ENCODE results near the gene PLEKHO2. TPM values are rescaled to one million over a fixed set of nuclear protein-coding genes. Genes with fewer than 3 reads are reported as not detected.

PLEKHO2 gene
- total RNA-seq, 1 experiment from 2014 or later, result 2.0 TPM

- POLR2A ChIA-PET, result no interaction called here
- no peak overlapping the region for H3K4me3 Mint-ChIP-seq (ENCODE audit: unreplicated experiment)
- H3K36me3 Mint-ChIP-seq (ENCODE audit: insufficient read depth, unreplicated experiment), result no peaks in the 10 kb centered on the region
- no peak for TF ChIP-seq CTCF (IDR thresholded peaks at IDR 0.05; ENCODE audit: unreplicated experiment)
- CTCF ChIA-PET, result interaction anchor here (2.1 to 17.5 kb wide), 2 partner anchors 10 to 71 kb away, joined by 11 to 233 read pairs; no protein-coding TSS in a partner anchor
- no peaks in the 10 kb centered on the region for H3K9me3 Mint-ChIP-seq (ENCODE audit: unreplicated experiment)
- no peaks in the 10 kb centered on the region for H3K27me3 Mint-ChIP-seq (ENCODE audit: insufficient read depth, unreplicated experiment)
- H3K4me1 Mint-ChIP-seq (ENCODE audit: insufficient read depth, unreplicated experiment), result no peaks in the 10 kb centered on the region
- intact Hi-C loops (cut with micrococcal nuclease), result no loop called here
- BruUV-seq (replicated peaks), result no TSS peak
- H3K27ac Mint-ChIP-seq (ENCODE audit: low read depth, unreplicated experiment), result no peak overlapping the region
- no peak for DNase-seq (ENCODE audit: unreplicated experiment)
Measured at GRCh38 chr15:64800476-64800875, 41.2 kb upstream of the PLEKHO2 start.

- no peaks in the 10 kb centered on the region for H3K4me1 Mint-ChIP-seq (ENCODE audit: insufficient read depth, unreplicated experiment)
- no peaks in the 10 kb centered on the region for H3K9me3 Mint-ChIP-seq (ENCODE audit: unreplicated experiment)
- DNase-seq (ENCODE audit: unreplicated experiment), result no peak
- no TSS peak for BruUV-seq (replicated peaks)
- TF ChIP-seq CTCF (IDR thresholded peaks at IDR 0.05; ENCODE audit: unreplicated experiment), result no peak
- H3K27ac Mint-ChIP-seq (ENCODE audit: low read depth, unreplicated experiment), result no peak overlapping the region
- no peak overlapping the region for H3K4me3 Mint-ChIP-seq (ENCODE audit: unreplicated experiment)
- H3K36me3 Mint-ChIP-seq (ENCODE audit: insufficient read depth, unreplicated experiment), result no peaks in the 10 kb centered on the region
- no peaks in the 10 kb centered on the region for H3K27me3 Mint-ChIP-seq (ENCODE audit: insufficient read depth, unreplicated experiment)
- ChIA-PET CTCF (interaction anchor here (0.8 to 17.5 kb wide), 3 partner anchors 11 to 74 kb away, joined by 3 to 233 read pairs (median 4); no protein-coding TSS in a partner anchor), POLR2A (no interaction called here)
- intact Hi-C loops (cut with micrococcal nuclease), result no loop called here
Measured at GRCh38 chr15:64803526-64803925, 38.2 kb upstream of the PLEKHO2 start.

- intact Hi-C loops (cut with micrococcal nuclease), result no loop called here
- H3K36me3 Mint-ChIP-seq (ENCODE audit: insufficient read depth, unreplicated experiment), result no peaks in the 10 kb centered on the region
- DNase-seq (ENCODE audit: unreplicated experiment), result no peak
- ChIA-PET POLR2A (no interaction called here), CTCF (interaction anchor here (0.8 to 17.5 kb wide), 4 partner anchors 12 to 75 kb away, joined by 3 to 233 read pairs (median 4); no protein-coding TSS in a partner anchor)
- no peaks in the 10 kb centered on the region for H3K9me3 Mint-ChIP-seq (ENCODE audit: unreplicated experiment)
- H3K4me3 Mint-ChIP-seq (ENCODE audit: unreplicated experiment), result no peak overlapping the region
- H3K27me3 Mint-ChIP-seq (ENCODE audit: insufficient read depth, unreplicated experiment), result no peaks in the 10 kb centered on the region
- BruUV-seq (replicated peaks), result no TSS peak
- H3K27ac Mint-ChIP-seq (ENCODE audit: low read depth, unreplicated experiment), result no peak overlapping the region
- TF ChIP-seq CTCF (IDR thresholded peaks at IDR 0.05; ENCODE audit: unreplicated experiment), result no peak
- no peaks in the 10 kb centered on the region for H3K4me1 Mint-ChIP-seq (ENCODE audit: insufficient read depth, unreplicated experiment)
Measured at GRCh38 chr15:64804619-64805018, 37.1 kb upstream of the PLEKHO2 start.

GRCh38 chr15:64806509-64806908, 35.2 kb upstream of the PLEKHO2 start:
- H3K4me1 Mint-ChIP-seq (ENCODE audit: insufficient read depth, unreplicated experiment), result no peaks in the 10 kb centered on the region
- H3K4me3 Mint-ChIP-seq (ENCODE audit: unreplicated experiment), result no peak overlapping the region
- no peak for TF ChIP-seq CTCF (IDR thresholded peaks at IDR 0.05; ENCODE audit: unreplicated experiment)
- H3K9me3 Mint-ChIP-seq (ENCODE audit: unreplicated experiment), result no peaks in the 10 kb centered on the region
- no peaks in the 10 kb centered on the region for H3K36me3 Mint-ChIP-seq (ENCODE audit: insufficient read depth, unreplicated experiment)
- no peaks in the 10 kb centered on the region for H3K27me3 Mint-ChIP-seq (ENCODE audit: insufficient read depth, unreplicated experiment)
- no peak for DNase-seq (ENCODE audit: unreplicated experiment)
- no peak overlapping the region for H3K27ac Mint-ChIP-seq (ENCODE audit: low read depth, unreplicated experiment)
- ChIA-PET POLR2A (interaction anchor here (0.7 kb wide), 1 partner anchor 10 kb away, joined by 3 read pairs; no protein-coding TSS in a partner anchor), CTCF (interaction anchor here (1.1 to 17.5 kb wide), 2 partner anchors 77 to 121 kb away, joined by 3 to 233 read pairs; no protein-coding TSS in a partner anchor)
- BruUV-seq (replicated peaks), result no TSS peak
- intact Hi-C loops (cut with micrococcal nuclease), result no loop called here

Measured in MCF 10A (cell line).